Fibroblast of skin of left quadriceps (primary cell): ENCODE measurements around the gene SMG5.
"Not testable (repeated sequence)": the region's sequence is repeated elsewhere in the genome, so short reads cannot be mapped to it uniquely, and the experiment has no call there.

Experiments
- DNase-seq, 2 experiments: peaks; one replicate each; pipeline ENCODE4 v3.0.0-alpha.2; 2013; ENCODE audit warnings: low read depth in 2 of 2

SMG5 gene

GRCh38 chr1:156282479-156283222 is at the start of gene SMG5:
Gene SMG5, minus strand, starts transcription at chr1:156282825. Its CDS starts 145 bp downstream, at chr1:156282680.
- DNase-seq = peak; percentile 98

GRCh38 chr1:156323179-156323578 is 40.6 kb upstream of the SMG5 start:
- not testable (repeated sequence) for DNase-seq

GRCh38 chr1:156320560-156320959 is 37.9 kb upstream of the SMG5 start:
- DNase-seq = no peak

GRCh38 chr1:156319664-156320063 is 37.0 kb upstream of the SMG5 start:
- peak in 1 of 2 experiments; percentile 11 for DNase-seq

GRCh38 chr1:156316909-156317308 is 34.3 kb upstream of the SMG5 start:
- DNase-seq = no peak

DNA sequence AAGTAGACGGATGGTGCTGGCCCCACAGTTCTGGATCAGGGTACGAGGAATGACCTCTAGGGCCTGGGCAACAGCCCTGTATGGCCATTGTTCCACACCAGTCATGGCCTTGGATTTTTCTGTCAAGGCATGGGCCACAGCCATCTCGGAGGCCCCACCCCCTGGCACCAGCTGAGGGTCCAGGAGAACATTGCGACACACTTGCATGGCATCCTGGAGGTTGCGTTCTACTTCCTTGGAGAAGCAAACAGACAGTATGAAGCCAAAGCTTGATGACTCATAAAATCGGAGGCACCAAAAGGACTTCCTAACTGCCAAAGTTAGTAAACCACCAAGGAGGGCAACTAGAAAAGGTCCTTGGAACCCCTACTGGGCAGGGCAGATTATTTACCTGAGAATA is 28.3 kb upstream of the SMG5 start:
- DNase-seq = no peak

DNA sequence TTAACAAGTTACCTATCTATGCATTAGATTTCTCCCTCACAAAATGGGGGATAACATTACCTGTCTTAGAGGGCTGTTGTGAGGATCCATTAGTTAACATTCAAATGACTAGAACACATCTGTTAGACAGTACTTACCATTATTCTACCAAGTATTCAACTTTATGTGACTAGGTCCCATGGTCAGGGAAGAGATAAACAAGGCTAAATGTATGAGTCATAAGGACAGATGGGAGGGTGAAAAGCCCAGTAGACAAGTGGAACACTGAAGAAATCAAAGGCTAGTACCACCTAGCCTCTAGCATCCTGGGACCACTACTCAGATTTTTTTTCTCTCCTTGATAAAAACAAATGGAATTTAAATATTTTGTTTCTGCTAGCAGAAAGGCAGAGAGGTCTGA is 25.5 kb upstream of the SMG5 start:
- no peak for DNase-seq

GRCh38 chr1:156305215-156305614 is 22.6 kb upstream of the SMG5 start:
- DNase-seq = no peak

DNA sequence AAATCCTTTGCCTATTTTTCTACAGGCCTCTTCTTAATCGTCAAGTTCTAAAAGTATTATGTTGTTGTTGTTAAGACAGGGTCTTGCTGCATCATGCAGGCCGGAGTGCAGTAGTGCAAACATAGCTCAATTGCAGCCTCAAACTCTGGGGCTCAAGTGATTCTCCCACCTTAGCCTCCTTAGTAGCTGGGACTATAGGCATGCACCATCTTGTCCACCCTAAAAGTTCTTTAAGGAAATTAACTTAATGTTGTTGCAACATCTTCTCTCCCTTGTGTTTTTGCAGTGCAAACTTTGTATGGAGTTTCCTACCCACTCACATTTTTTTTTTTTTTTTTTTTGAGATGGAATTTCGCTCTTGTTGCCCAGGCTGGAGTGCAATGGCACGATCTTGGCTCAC is 20.6 kb upstream of the SMG5 start:
- DNase-seq = no peak

GRCh38 chr1:156298852-156299357 is 16.3 kb upstream of the SMG5 start, which contains the start of gene VHLL:
Gene VHLL, minus strand, starts transcription at chr1:156299307. Its CDS starts 118 bp downstream, at chr1:156299189.
- DNase-seq = no peak

DNA sequence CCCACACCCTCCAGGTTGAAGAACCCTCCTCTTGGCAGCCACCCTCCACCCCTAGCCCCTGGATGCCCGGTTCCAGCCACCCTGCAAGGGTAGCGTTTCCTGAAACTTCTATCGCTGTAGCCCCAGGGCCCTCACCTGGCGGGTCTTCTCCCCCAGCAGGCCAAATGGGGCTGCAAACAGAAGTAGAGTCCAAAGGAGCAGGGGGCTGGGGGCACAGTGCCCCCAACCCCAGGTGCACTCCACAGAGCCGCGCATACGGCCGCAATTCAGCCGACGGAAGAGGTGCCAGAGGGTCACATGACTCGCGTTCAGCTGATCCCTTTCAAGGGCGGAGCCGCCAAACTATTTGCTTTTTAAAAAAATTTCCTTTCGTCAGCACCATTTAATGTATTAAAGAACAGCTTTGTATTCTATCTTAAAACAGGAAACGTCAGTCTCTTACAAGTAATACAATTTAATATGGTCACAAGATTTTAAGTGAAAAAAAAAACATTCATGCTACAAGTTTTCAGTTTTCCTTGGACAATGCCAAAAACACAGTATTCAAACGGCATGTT is 12.8 kb upstream of the SMG5 start, which contains the start of gene GLMP:
Gene GLMP (minus strand): TSS at position 289 of the 557 bp plus-strand sequence. CDS start 34 bp downstream, at position 255.
- no peak for DNase-seq

GRCh38 chr1:156293895-156294294 is 11.3 kb upstream of the SMG5 start:
- DNase-seq = no peak

GRCh38 chr1:156293098-156293434 is 10.4 kb upstream of the SMG5 start:
- no peak for DNase-seq

DNA sequence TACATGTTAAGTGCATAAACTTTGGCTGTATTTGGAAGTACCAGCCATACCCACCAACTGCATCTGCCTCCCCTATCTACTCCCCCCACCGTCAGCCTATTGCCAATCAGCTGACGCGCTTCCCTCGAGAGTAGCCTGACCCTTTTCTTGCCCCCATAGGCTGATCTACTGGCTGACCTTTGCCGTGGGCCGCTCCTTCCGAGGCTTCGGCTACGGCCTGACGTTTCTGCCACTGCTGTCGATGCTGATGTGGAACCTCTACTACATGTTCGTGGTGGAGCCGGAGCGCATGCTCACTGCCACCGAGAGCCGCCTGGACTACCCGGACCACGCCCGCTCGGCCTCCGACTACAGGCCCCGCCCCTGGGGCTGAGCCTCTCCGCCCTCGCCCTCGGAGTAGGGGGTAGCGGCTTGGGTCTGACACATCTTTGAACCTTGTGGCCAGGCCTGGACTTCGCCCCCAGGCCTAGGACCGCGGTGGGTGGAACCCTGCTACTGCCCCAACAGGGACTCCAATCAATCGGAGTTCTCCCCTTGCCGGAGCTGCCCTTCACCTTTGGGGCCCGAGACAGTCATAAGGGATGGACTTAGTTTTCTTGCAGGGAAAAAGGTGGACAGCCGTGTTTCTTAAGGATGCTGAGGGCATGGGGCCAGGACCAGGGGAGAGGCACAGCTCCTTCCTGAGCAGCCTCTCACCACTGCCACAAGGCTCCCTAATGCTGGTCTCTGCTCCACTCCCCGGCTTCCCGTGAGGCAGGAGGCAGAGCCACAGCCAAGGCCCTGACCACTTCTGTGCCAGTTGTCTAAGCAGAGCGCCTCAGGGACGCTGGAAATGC is 8.8 kb upstream of the SMG5 start:
- DNase-seq = peak; percentile 28 to 29

- no peak for DNase-seq
Observed at GRCh38 chr1:156289857-156290256, 7.2 kb upstream of the SMG5 start.

DNA sequence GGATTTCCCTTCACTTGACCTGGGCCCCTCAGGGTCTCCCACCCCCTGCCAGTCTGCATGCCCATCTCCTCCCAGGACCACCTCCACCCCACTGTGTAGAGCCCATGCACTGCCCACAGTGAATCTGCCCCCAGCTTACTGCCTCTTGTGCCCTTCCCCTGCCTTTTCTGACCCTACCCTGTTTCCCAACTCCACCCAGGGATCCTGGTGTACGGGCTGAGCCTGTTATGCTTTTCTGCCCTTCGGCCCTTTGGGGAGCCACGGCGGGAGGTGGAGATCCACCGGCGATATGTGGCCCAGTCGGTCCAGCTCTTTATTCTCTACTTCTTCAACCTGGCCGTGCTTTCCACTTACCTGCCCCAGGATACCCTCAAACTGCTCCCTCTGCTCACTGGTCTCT is 3.4 kb upstream of the SMG5 start:
- no peak for DNase-seq

DNA sequence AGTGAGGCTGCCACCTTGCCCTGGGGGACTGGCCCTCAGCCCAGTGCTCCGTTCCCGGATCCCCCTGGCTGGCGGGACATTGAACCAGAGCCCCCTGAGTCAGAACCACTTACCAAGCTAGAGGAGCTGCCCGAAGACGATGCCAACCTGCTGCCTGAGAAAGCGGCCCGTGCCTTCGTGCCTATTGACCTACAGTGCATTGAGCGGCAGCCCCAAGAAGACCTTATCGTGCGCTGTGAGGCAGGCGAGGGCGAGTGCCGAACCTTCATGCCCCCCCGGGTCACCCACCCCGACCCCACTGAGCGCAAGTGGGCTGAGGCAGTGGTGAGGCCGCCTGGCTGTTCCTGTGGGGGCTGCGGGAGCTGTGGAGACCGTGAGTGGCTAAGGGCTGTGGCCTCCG is 2.8 kb upstream of the SMG5 start:
- DNase-seq = no peak

DNA sequence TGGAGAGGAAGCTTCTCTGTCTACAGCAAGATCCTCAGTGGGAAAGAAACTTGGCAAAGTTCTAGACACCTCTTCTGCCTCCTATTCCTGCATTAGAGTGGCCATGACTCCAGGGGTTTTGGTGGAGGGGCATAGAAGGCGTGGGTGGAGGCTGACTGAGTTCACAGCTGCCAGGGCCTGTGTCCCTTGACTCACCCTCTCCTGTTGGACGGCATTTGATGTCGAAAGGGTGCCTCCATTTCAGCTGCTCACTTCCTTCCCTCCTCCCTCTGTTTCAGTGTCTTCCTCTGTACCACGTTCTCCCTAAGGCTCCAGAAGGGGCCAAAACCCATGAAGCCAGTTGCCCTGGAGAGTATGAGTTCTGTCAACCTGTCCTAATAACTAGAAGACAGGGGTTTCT is 2.1 kb upstream of the SMG5 start:
- DNase-seq = no peak

GRCh38 chr1:156284112-156284511 is 1.5 kb upstream of the SMG5 start, which contains the start of gene TMEM79:
Gene TMEM79, plus strand, starts transcription at chr1:156284325. Its CDS starts 902 bp downstream, at chr1:156285227.
- DNase-seq = no peak

- DNase-seq = no peak
Observed at GRCh38 chr1:156283521-156283920, 896 bp upstream of the SMG5 start.

DNA sequence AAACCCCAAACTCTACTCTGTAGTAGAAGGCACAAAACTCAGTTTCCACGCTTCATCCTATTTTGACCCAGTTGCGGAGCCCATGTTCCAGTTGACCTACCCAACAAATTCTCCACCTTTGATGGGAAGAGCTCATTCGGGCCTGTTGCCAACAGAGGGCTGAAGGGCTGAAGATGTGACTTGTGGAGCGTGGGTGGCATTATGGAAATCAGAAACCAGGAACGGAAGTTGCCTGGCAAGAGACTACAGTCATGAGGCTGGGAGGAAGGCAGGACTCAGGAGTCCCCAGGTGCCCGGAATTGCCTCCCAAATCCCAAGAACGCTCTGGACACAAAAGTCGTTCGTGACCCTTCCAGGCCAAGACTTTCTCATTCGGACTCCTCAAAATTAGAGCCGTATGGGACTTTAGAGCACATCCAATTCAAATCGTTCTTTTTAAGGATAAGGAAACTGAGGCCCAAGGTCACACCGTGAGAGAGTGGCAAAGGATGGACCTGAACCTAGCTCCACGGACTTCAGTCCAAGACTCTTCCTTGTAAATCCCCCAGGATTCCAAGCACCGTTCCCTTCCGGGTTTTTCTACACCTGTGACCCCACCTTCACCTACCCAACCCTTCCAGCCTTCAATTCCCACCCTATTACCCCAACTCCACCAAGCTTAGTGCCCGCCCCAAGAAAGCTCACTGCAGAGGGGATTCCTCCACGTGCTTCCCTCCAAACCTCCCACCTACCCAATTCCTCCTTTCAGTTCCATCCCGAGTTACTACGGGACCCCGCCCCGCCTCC is 739 bp downstream of the SMG5 start:
- DNase-seq = no peak
